SK-N-SH treated with all-trans-retinoic acid at 6 μM for 48 hours (cell line): ENCODE measurements around the gene CD300C.
A peak's percentile ranks its signal among the peaks of the same experiment; 100 is the strongest.

Experiments used
- ATAC-seq: fragments of 200-7000 bp; cut with Tn5 transposase; 3 replicates; pipeline ENCODE4 v1.9.1; 2020; ENCODE audit warnings: mild to moderate bottlenecking, moderate library complexity
- ARNTL ChIP-seq: fragments of 450-650 bp; formaldehyde crosslinking; IDR thresholded peaks from 2 replicates; pipeline ENCODE4 v1.5.0; 2020; ENCODE audit warnings: low read depth, mild to moderate bottlenecking, moderate library complexity, borderline replicate concordance
- BACH2 ChIP-seq: fragments of 250-450 bp; sonication (Bioruptor Pico); IDR thresholded peaks from 2 replicates; pipeline ENCODE4 v1.9.0; 2021; ENCODE audit warnings: mild to moderate bottlenecking, borderline replicate concordance
- CREB5 ChIP-seq: fragments of 250-450 bp; sonication (Bioruptor Pico); IDR thresholded peaks from 2 replicates; pipeline ENCODE4 v1.5.1; 2020; ENCODE audit warnings: low read depth, mild to moderate bottlenecking, moderate library complexity
- CSDC2 ChIP-seq: fragments of 250-450 bp; sonication (Bioruptor Pico); IDR thresholded peaks from 2 replicates; pipeline ENCODE4 v1.5.0; 2020; ENCODE audit warnings: mild to moderate bottlenecking, moderate library complexity
- ESRRG ChIP-seq: fragments of 250-450 bp; sonication (Bioruptor Pico); IDR thresholded peaks from 2 replicates; pipeline ENCODE4 v1.6.1; 2021; ENCODE audit warnings: mild to moderate bottlenecking
- GLIS3 ChIP-seq: fragments of 250-450 bp; sonication (Bioruptor Pico); IDR thresholded peaks from 2 replicates; pipeline ENCODE4 v1.5.0; 2020; ENCODE audit warnings: mild to moderate bottlenecking, moderate library complexity
- OSR1 ChIP-seq: fragments of 250-450 bp; sonication (Bioruptor Pico); IDR thresholded peaks from 2 replicates; pipeline ENCODE4 v1.8.0; 2022; ENCODE audit warnings: moderate library complexity, mild to moderate bottlenecking, inconsistent platforms
- PPARA ChIP-seq: fragments of 250-450 bp; sonication (Bioruptor Pico); IDR thresholded peaks from 2 replicates; pipeline ENCODE4 v1.5.0; 2020; ENCODE audit warnings: mild to moderate bottlenecking, borderline replicate concordance
- SNAI2 ChIP-seq: fragments of 250-450 bp; sonication (Bioruptor Pico); IDR thresholded peaks from 2 replicates; pipeline ENCODE4 v1.5.0; 2020; ENCODE audit warnings: mild to moderate bottlenecking, moderate library complexity
- TCF4 ChIP-seq: fragments of 250-450 bp; sonication (Bioruptor Pico); IDR thresholded peaks from 2 replicates; pipeline ENCODE4 v1.8.0; 2021; ENCODE audit warnings: mild to moderate bottlenecking, moderate library complexity, borderline replicate concordance
- TOX ChIP-seq: fragments of 250-450 bp; sonication (Bioruptor Pico); IDR thresholded peaks from 2 replicates; pipeline ENCODE4 v1.8.0; 2021; ENCODE audit warnings: mild to moderate bottlenecking, moderate library complexity, borderline replicate concordance
- ZC3H10 ChIP-seq: fragments of 250-450 bp; sonication (Bioruptor Pico); IDR thresholded peaks from 2 replicates; pipeline ENCODE4 v1.5.1; 2021; ENCODE audit warnings: mild to moderate bottlenecking, moderate library complexity
- ZFP30 ChIP-seq: fragments of 450-650 bp; formaldehyde crosslinking; IDR thresholded peaks from 2 replicates; pipeline ENCODE4 v1.5.0; 2022; ENCODE audit warnings: mild to moderate bottlenecking, moderate library complexity
- ZNF565 ChIP-seq: fragments of 450-650 bp; formaldehyde crosslinking; conservative IDR thresholded peaks from 2 replicates; pipeline ENCODE4 v1.5.0; 2020; ENCODE audit warnings: low read depth, mild to moderate bottlenecking, moderate library complexity
- ZNF70 ChIP-seq: fragments of 450-650 bp; formaldehyde crosslinking; IDR thresholded peaks from 2 replicates; pipeline ENCODE4 v1.5.0; 2020; ENCODE audit warnings: mild to moderate bottlenecking, moderate library complexity
- ZNF8 ChIP-seq: fragments of 450-650 bp; formaldehyde crosslinking; IDR thresholded peaks from 2 replicates; pipeline ENCODE4 v1.5.0; 2020; ENCODE audit warnings: mild to moderate bottlenecking, moderate library complexity
- TF ChIP-seq, protein P1 (sequence below): fragments of 250-450 bp; sonication (Bioruptor Pico); IDR thresholded peaks from 2 replicates; pipeline ENCODE4 v1.8.0; 2021; ENCODE audit warnings: low read depth, mild to moderate bottlenecking, moderate library complexity, borderline replicate concordance
- TF ChIP-seq, protein P2 (sequence below): fragments of 250-450 bp; sonication (Bioruptor Pico); IDR thresholded peaks from 2 replicates; pipeline ENCODE4 v1.8.0; 2020; ENCODE audit warnings: mild to moderate bottlenecking, moderate library complexity, borderline replicate concordance
- TF ChIP-seq, protein P3 (sequence below): fragments of 250-450 bp; sonication (Bioruptor Pico); IDR thresholded peaks from 2 replicates; pipeline ENCODE4 v1.5.1; 2021; ENCODE audit warnings: mild to moderate bottlenecking, moderate library complexity
- TF ChIP-seq, protein P4 (sequence below): fragments of 250-450 bp; sonication (Bioruptor Pico); IDR thresholded peaks from 2 replicates; pipeline ENCODE4 v1.5.0; 2020; ENCODE audit warnings: mild to moderate bottlenecking, moderate library complexity

Gene CD300C

DNA sequence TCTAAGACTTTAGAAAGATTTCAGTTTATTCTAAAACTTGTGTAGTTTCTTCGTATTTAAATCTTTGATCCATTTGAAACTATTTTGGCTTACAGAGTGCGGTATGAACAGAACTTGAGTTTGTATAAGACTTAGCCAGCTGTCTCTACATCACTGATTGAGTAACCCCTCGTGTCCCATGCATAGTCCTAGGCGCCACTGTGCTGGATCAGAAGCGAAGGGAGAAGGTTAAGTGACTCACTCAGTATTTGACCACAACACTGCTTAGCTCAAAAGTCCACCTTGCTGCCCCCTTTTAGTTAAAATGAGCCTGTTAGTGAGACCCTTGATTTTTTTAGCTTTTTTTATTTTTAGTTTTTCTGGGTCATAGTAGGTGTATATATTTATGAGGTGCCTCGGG, 43.1 kb downstream of the CD300C start:
- no peak for ATAC-seq
- TF ChIP-seq TCF4 (CRISPR knock-in tag), result no peak

DNA sequence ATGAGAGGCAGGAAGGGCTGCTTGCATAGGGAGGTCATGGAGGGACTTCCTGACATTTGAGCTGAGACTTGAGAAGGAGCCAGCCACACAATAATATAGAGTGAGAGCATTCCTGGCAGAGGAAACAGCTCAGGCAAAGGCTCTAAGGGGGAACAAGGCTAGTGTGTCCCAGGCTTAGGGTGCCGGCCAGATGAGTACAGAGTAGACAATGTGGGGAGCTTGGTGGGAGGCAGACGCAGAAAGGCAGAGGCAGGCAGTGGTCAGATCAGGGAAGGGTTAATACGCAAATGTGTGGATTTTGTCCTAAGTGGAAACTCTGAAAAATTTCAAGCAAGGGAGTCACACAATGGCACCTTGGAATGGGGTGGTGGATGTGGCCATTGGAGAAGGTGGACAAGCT, 45.9 kb downstream of the CD300C start:
- TF ChIP-seq CSDC2 (CRISPR knock-in tag) (no peak), ARNTL (CRISPR knock-in tag) (no peak), PPARA (CRISPR knock-in tag) (no peak), ZNF8 (CRISPR knock-in tag) (no peak), ZC3H10 (CRISPR knock-in tag) (no peak), CREB5 (CRISPR knock-in tag) (no peak), OSR1 (CRISPR knock-in tag) (no peak), ZNF70 (CRISPR knock-in tag) (no peak), GLIS3 (CRISPR knock-in tag) (no peak), ZFP30 (no peak), ZNF565 (CRISPR knock-in tag) (no peak)
- TF ChIP-seq, protein P1, sequence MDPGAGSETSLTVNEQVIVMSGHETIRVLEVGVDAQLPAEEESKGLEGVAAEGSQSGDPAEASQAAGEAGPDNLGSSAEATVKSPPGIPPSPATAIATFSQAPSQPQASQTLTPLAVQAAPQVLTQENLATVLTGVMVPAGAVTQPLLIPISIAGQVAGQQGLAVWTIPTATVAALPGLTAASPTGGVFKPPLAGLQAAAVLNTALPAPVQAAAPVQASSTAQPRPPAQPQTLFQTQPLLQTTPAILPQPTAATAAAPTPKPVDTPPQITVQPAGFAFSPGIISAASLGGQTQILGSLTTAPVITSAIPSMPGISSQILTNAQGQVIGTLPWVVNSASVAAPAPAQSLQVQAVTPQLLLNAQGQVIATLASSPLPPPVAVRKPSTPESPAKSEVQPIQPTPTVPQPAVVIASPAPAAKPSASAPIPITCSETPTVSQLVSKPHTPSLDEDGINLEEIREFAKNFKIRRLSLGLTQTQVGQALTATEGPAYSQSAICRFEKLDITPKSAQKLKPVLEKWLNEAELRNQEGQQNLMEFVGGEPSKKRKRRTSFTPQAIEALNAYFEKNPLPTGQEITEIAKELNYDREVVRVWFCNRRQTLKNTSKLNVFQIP (CRISPR knock-in tag), result no peak
- no peak for ATAC-seq

GRCh38 chr17:74497471-74497870, 48.4 kb downstream of the CD300C start:
- ATAC-seq, result no peak
- TF ChIP-seq ZNF565 (CRISPR knock-in tag), result no peak

GRCh38 chr17:74493331-74493833, 52.5 kb downstream of the CD300C start:
- ATAC-seq, result peak; percentile 88
- TF ChIP-seq, protein P1 (CRISPR knock-in tag), result no peak
- TF ChIP-seq TOX (no peak), ZNF70 (CRISPR knock-in tag) (no peak), TCF4 (CRISPR knock-in tag) (no peak), CREB5 (CRISPR knock-in tag) (no peak), ARNTL (CRISPR knock-in tag) (no peak), SNAI2 (CRISPR knock-in tag) (no peak), GLIS3 (CRISPR knock-in tag) (no peak), BACH2 (CRISPR knock-in tag) (no peak), CSDC2 (CRISPR knock-in tag) (no peak), ESRRG (no peak), ZNF8 (CRISPR knock-in tag) (no peak)
- TF ChIP-seq, protein P2, sequence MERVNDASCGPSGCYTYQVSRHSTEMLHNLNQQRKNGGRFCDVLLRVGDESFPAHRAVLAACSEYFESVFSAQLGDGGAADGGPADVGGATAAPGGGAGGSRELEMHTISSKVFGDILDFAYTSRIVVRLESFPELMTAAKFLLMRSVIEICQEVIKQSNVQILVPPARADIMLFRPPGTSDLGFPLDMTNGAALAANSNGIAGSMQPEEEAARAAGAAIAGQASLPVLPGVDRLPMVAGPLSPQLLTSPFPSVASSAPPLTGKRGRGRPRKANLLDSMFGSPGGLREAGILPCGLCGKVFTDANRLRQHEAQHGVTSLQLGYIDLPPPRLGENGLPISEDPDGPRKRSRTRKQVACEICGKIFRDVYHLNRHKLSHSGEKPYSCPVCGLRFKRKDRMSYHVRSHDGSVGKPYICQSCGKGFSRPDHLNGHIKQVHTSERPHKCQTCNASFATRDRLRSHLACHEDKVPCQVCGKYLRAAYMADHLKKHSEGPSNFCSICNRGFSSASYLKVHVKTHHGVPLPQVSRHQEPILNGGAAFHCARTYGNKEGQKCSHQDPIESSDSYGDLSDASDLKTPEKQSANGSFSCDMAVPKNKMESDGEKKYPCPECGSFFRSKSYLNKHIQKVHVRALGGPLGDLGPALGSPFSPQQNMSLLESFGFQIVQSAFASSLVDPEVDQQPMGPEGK (CRISPR knock-in tag), result no peak
- TF ChIP-seq, protein P3, sequence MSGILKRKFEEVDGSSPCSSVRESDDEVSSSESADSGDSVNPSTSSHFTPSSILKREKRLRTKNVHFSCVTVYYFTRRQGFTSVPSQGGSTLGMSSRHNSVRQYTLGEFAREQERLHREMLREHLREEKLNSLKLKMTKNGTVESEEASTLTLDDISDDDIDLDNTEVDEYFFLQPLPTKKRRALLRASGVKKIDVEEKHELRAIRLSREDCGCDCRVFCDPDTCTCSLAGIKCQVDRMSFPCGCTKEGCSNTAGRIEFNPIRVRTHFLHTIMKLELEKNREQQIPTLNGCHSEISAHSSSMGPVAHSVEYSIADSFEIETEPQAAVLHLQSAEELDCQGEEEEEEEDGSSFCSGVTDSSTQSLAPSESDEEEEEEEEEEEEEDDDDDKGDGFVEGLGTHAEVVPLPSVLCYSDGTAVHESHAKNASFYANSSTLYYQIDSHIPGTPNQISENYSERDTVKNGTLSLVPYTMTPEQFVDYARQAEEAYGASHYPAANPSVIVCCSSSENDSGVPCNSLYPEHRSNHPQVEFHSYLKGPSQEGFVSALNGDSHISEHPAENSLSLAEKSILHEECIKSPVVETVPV (CRISPR knock-in tag), result no peak
- TF ChIP-seq, protein P4, sequence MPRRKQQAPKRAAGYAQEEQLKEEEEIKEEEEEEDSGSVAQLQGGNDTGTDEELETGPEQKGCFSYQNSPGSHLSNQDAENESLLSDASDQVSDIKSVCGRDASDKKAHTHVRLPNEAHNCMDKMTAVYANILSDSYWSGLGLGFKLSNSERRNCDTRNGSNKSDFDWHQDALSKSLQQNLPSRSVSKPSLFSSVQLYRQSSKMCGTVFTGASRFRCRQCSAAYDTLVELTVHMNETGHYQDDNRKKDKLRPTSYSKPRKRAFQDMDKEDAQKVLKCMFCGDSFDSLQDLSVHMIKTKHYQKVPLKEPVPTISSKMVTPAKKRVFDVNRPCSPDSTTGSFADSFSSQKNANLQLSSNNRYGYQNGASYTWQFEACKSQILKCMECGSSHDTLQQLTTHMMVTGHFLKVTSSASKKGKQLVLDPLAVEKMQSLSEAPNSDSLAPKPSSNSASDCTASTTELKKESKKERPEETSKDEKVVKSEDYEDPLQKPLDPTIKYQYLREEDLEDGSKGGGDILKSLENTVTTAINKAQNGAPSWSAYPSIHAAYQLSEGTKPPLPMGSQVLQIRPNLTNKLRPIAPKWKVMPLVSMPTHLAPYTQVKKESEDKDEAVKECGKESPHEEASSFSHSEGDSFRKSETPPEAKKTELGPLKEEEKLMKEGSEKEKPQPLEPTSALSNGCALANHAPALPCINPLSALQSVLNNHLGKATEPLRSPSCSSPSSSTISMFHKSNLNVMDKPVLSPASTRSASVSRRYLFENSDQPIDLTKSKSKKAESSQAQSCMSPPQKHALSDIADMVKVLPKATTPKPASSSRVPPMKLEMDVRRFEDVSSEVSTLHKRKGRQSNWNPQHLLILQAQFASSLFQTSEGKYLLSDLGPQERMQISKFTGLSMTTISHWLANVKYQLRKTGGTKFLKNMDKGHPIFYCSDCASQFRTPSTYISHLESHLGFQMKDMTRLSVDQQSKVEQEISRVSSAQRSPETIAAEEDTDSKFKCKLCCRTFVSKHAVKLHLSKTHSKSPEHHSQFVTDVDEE (CRISPR knock-in tag), result no peak
